DND-41 (cell line): ENCODE data around the gene TBC1D4.

Experiments
- ATAC-seq: fragments of 200-7000 bp; cut with Tn5 transposase; 3 replicates; pipeline ENCODE4 v1.9.1; 2021; ENCODE audit warnings: low read depth; ENCODE audit not compliant: insufficient read depth
- DNase-seq: peaks from one replicate; pipeline ENCODE4 v3.0.0-alpha.2; 2020
- H2AFZ ChIP-seq: 2 replicates; pipeline ENCODE4 v1.6.0; 2012; ENCODE audit warnings: low read depth, low read length
- H3K27ac ChIP-seq: 2 replicates; pipeline ENCODE4 v1.5.1; 2012; ENCODE audit warnings: low read length, inconsistent platforms
- H3K27me3 ChIP-seq: fragments of 200-600 bp; sonication (generic); 2 replicates; pipeline ENCODE4 v1.6.0; 2012; ENCODE audit warnings: low read length, mild to moderate bottlenecking, inconsistent platforms; ENCODE audit not compliant: insufficient read depth, poor library complexity
- H3K36me3 ChIP-seq: 2 replicates; pipeline ENCODE4 v1.5.1; 2012; ENCODE audit warnings: low read length, inconsistent platforms; ENCODE audit not compliant: insufficient read depth
- H3K4me1 ChIP-seq: 2 replicates; pipeline ENCODE4 v1.5.1; 2012; ENCODE audit warnings: mild to moderate bottlenecking, low read length; ENCODE audit not compliant: insufficient read depth
- H3K4me2 ChIP-seq: 2 replicates; pipeline ENCODE4 v1.6.0; 2012; ENCODE audit warnings: mild to moderate bottlenecking, moderate library complexity, low read length, inconsistent platforms; ENCODE audit not compliant: insufficient read depth
- H3K4me3 ChIP-seq, 2 experiments: fragments of 200-600 bp in 1 of 2; shearing (Covaris generic) in 1 of 2; 2 replicates each; pipeline ENCODE4 v1.5.1; 2012 to 2016; ENCODE audit warnings: inconsistent platforms in 2 of 2, low read length in 2 of 2, mild to moderate bottlenecking in 2 of 2, low read depth in 1 of 2, moderate library complexity in 1 of 2
- H3K79me2 ChIP-seq: 2 replicates; pipeline ENCODE4 v1.6.0; 2012; ENCODE audit warnings: low read length, inconsistent platforms; ENCODE audit not compliant: insufficient read depth
- H3K9ac ChIP-seq: 2 replicates; pipeline ENCODE4 v1.6.0; 2012; ENCODE audit warnings: low read depth, mild to moderate bottlenecking, inconsistent platforms, low read length, moderate library complexity
- H3K9me3 ChIP-seq: 2 replicates; pipeline ENCODE4 v1.5.1; 2012; ENCODE audit warnings: low read length, moderate library complexity, mild to moderate bottlenecking, inconsistent platforms; ENCODE audit not compliant: insufficient read depth, severe bottlenecking
- H4K20me1 ChIP-seq: 2 replicates; pipeline ENCODE4 v1.6.0; 2012; ENCODE audit warnings: low read length; ENCODE audit not compliant: insufficient read depth
- EZH2 ChIP-seq: IDR thresholded peaks from 3 replicates; pipeline ENCODE4 v1.6.1; 2012; ENCODE audit warnings: borderline replicate concordance, low read depth, mild to moderate bottlenecking, moderate library complexity, low read length, inconsistent platforms; ENCODE audit not compliant: severe bottlenecking
- TF ChIP-seq, protein P1 (sequence below): IDR thresholded peaks from 2 replicates; pipeline ENCODE4 v1.5.1; 2012; ENCODE audit warnings: borderline replicate concordance, low read length, moderate library complexity, mild to moderate bottlenecking; ENCODE audit not compliant: poor library complexity, severe bottlenecking; ENCODE audit errors: extremely low read depth

The TBC1D4 gene

DNA sequence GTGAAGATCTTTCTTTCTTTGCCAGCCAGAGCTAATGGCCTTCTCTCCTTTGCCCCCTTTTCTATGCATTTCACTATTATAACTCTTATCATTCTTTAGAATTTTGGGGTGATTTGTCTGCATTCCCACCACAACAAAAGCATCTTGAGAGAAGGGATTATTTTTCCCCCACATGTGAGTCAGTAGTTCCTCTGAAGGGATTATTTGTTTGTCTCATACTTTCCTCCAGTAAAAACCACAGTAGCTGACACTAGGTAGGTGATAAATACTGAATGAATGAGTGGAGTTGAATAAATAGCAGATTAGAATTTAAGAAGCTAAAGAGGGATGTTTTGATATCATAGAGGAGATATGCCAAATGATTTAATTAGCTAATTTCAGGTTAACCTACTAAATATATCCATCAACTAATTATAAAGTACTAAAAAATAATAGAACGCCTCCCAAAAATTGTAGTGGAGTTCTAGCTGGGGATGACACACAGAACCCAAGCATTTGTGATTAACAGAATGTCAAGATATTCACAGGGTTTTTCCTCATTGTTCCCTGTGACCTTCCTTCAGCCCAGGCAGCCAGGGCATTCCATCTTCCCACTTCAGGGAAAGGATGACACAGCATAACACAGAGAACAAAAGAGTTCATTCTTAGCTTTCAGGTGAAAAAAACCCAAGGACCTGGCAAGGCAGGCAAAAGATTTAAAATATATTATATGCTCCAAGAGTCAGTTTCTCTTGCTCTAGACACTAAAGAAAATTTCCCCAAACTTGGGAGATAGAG is 3.5 kb upstream of the TBC1D4 start:
- Histone ChIP-seq H3K4me1 (peaks cover 16% of the 10 kb centered on the region), H3K27ac (no peak overlapping the region), H3K9me3 (no peaks in the 10 kb centered on the region), H3K36me3 (no peaks in the 10 kb centered on the region), H3K4me3 (no peak overlapping the region), H3K9ac (no peak overlapping the region), H4K20me1 (no peaks in the 10 kb centered on the region), H2AFZ (no peak overlapping the region), H3K27me3 (peaks cover 23% of the 10 kb centered on the region), H3K79me2 (no peaks in the 10 kb centered on the region), H3K4me2 (no peak overlapping the region)
- TF ChIP-seq, protein P1, sequence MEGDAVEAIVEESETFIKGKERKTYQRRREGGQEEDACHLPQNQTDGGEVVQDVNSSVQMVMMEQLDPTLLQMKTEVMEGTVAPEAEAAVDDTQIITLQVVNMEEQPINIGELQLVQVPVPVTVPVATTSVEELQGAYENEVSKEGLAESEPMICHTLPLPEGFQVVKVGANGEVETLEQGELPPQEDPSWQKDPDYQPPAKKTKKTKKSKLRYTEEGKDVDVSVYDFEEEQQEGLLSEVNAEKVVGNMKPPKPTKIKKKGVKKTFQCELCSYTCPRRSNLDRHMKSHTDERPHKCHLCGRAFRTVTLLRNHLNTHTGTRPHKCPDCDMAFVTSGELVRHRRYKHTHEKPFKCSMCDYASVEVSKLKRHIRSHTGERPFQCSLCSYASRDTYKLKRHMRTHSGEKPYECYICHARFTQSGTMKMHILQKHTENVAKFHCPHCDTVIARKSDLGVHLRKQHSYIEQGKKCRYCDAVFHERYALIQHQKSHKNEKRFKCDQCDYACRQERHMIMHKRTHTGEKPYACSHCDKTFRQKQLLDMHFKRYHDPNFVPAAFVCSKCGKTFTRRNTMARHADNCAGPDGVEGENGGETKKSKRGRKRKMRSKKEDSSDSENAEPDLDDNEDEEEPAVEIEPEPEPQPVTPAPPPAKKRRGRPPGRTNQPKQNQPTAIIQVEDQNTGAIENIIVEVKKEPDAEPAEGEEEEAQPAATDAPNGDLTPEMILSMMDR, result no peak
- TF ChIP-seq EZH2, result no peak
- DNase-seq (no peak), ATAC-seq (no peak)

DNA sequence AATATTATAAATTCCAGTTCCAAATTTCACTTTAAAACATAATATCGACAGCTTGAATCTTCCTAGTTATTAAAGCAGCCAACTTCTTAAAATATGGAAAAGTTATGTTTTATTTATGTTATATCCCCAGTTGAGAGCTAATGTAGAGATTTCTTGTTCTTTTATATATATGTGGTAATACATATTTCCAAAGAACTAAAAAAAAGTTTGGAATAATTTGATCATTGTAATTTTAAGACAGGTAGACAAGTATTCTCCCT is 781 bp upstream of the TBC1D4 start:
- Histone ChIP-seq H3K36me3 (no peaks in the 10 kb centered on the region), H3K9me3 (no peaks in the 10 kb centered on the region), H4K20me1 (no peaks in the 10 kb centered on the region), H3K9ac (peak overlapping the region; percentile 55), H3K27ac (peak overlapping the region; percentile 57; the same call in 1 of the 2 replicates), H2AFZ (peak overlapping the region; percentile 82; the same call in 1 of the 2 replicates), H3K4me3 (peak overlapping the region; percentile 66 to 87; a peak in 3 of 4 replicates), H3K4me1 (peaks cover 16% of the 10 kb centered on the region), H3K4me2 (peak overlapping the region; percentile 95), H3K27me3 (peaks cover 29% of the 10 kb centered on the region), H3K79me2 (no peaks in the 10 kb centered on the region)
- ATAC-seq (no peak), DNase-seq (no peak)
- no peak for TF ChIP-seq EZH2
- TF ChIP-seq, protein P1, result no peak

DNA sequence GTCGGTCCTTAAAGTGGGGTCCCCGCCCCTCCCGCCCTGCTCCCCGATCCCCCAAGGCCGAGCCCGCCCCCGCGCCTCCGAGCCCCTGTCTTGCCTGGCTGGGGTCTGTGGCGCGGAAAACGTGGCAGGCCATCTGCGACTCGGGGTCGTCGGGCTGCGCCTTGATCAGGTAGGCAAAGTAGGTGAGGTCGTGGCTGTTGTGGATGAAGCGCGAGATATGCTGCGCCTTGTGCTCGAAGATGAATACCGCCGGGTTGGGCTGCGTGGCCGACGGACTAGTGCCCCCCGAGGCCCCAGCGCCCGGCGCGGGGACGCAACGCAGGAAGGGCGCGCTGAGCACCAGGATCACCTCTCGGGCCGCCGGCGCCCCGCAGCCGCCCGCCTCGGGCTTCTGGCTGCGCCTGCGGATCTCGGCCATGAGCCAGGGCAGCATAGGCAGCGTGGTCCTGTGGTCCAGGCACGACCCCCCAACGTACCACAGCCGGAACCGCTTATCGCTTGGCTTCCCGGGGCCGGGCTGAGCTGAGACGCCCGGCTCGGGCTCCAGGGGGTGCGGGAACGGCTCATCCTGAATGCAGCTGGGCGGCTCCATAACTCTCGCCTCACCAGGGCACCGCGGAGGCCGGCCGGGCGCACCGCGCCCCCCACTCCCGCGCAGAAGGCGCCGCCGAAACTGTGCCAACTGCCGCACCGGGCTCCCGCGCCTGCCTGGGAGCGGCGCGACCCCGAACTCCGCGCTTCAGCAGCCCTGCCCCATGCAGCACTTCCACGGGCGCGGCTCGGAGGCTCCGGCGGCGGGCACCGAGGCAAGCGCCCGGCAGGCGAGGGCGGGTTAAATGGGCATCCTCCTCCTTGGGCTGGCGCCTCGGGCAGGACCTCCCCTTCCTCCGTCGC is 546 bp downstream of the TBC1D4 start:
- Histone ChIP-seq H3K9me3 (no peaks in the 10 kb centered on the region), H3K4me3 (peak overlapping the region; percentile 66 to 87; a peak in 3 of 4 replicates), H3K27ac (no peak overlapping the region), H3K27me3 (peaks cover 22% of the 10 kb centered on the region), H3K79me2 (no peaks in the 10 kb centered on the region), H3K4me1 (peaks cover 16% of the 10 kb centered on the region), H3K4me2 (peak overlapping the region; percentile 95), H4K20me1 (no peaks in the 10 kb centered on the region), H2AFZ (peak overlapping the region; percentile 82), H3K9ac (peak overlapping the region; percentile 55), H3K36me3 (no peaks in the 10 kb centered on the region)
- ATAC-seq, result peak; percentile 52
- DNase-seq, result no peak
- TF ChIP-seq, protein P1, result no peak
- TF ChIP-seq EZH2, result peak; percentile 59
